Endodermal cell (in vitro differentiated cells): ENCODE results near the gene NSMCE1. TPM values are rescaled to one million over a fixed set of nuclear protein-coding genes. Genes with fewer than 3 reads are reported as not detected.
A peak's percentile ranks its signal among the peaks of the same experiment; 100 is the strongest.

ENCODE experiments used
- DNase-seq: peaks from one replicate; pipeline ENCODE4 v3.0.0-alpha.2; 2017
- H3K27ac ChIP-seq: 2 replicates; pipeline ENCODE4 v1.5.1; 2013; ENCODE audit warnings: mild to moderate bottlenecking, low read depth, low read length, moderate library complexity
- H3K27me3 ChIP-seq: 2 replicates; pipeline ENCODE4 v1.6.1; 2013; ENCODE audit warnings: mild to moderate bottlenecking, low read length, moderate library complexity; ENCODE audit not compliant: insufficient read depth, control insufficient read depth, poor library complexity, severe bottlenecking
- H3K36me3 ChIP-seq: 2 replicates; pipeline ENCODE4 v1.7.0; 2013; ENCODE audit warnings: mild to moderate bottlenecking, low read length, moderate library complexity; ENCODE audit not compliant: control insufficient read depth, insufficient read depth
- H3K4me1 ChIP-seq: one replicate; pipeline ENCODE4 v1.7.0; 2013; ENCODE audit warnings: low read length; ENCODE audit not compliant: control insufficient read depth, insufficient read depth
- H3K4me3 ChIP-seq: 2 replicates; pipeline ENCODE4 v1.5.1; 2013; ENCODE audit warnings: mild to moderate bottlenecking, low read length, moderate library complexity
- H3K9ac ChIP-seq: 2 replicates; pipeline ENCODE4 v1.6.1; 2013; ENCODE audit warnings: mild to moderate bottlenecking, low read length, moderate library complexity; ENCODE audit not compliant: poor library complexity, severe bottlenecking; ENCODE audit errors: extremely low read depth
- H3K9me3 ChIP-seq: 2 replicates; pipeline ENCODE4 v1.6.1; 2013; ENCODE audit warnings: mild to moderate bottlenecking, low read length, moderate library complexity; ENCODE audit not compliant: control insufficient read depth
- H3K27ac Mint-ChIP-seq: 2 replicates; pipeline ENCODE4 v1.8.0; 2020; ENCODE audit warnings: mixed read lengths
- H3K27me3 Mint-ChIP-seq: 2 replicates; pipeline ENCODE4 v1.8.0; 2021; ENCODE audit warnings: mild to moderate bottlenecking, mixed read lengths; ENCODE audit not compliant: insufficient read depth
- H3K36me3 Mint-ChIP-seq: 2 replicates; pipeline ENCODE4 v1.8.0; 2020; ENCODE audit warnings: low read depth, mixed read lengths
- H3K4me1 Mint-ChIP-seq: 2 replicates; pipeline ENCODE4 v1.8.0; 2020; ENCODE audit warnings: mixed read lengths
- H3K4me3 Mint-ChIP-seq: 2 replicates; pipeline ENCODE4 v1.8.0; 2020; ENCODE audit warnings: mild to moderate bottlenecking, moderate library complexity, mixed read lengths
- H3K9me3 Mint-ChIP-seq: 2 replicates; pipeline ENCODE4 v1.8.0; 2020; ENCODE audit warnings: mild to moderate bottlenecking, mixed read lengths
- WGBS, 2 experiments: methylation state at CpG; one replicate each; pipeline versions ENCODE4 v1.1.5 to v1.1.7; 2013; ENCODE audit warnings: missing lambda C conversion rate in 2 of 2, mixed read lengths in 1 of 2; ENCODE audit not compliant: insufficient coverage in 1 of 2, insufficient read length in 1 of 2; 5-methylcytosine and 5-hydroxymethylcytosine counted together
- total RNA-seq, 2 donors: library from RNA; stranded (reverse); fragmentation: NEBNext Ultra II Directional in 1 of 2; extraction: Animal tissue kit (Norgen Biotek cat#: 25700) in 1 of 2; gene quantifications; 2 replicates in 1 of 2; 3 replicates in 1 of 2; pipeline ENCODE4 v1.2.1, GENCODE V29; 2021
- TF ChIP-seq, protein P1 (sequence below): fragments of 200-600 bp; sonication (generic); conservative IDR thresholded peaks from 2 replicates; pipeline ENCODE4 v1.5.0; 2021; ENCODE audit warnings: antibody characterized with exemption, mild to moderate bottlenecking

NSMCE1 gene
- total RNA-seq, 2 donors from 2014 or later, result 22.3 to 22.4 TPM

- H3K27ac Mint-ChIP-seq, result no peak overlapping the region
- no peaks in the 10 kb centered on the region for H3K9me3 ChIP-seq
- no peak overlapping the region for H3K27ac ChIP-seq
- peak; percentile 31 for DNase-seq
- H3K4me1 Mint-ChIP-seq, result peaks cover 21% of the 10 kb centered on the region
- H3K4me3 Mint-ChIP-seq, result no peak overlapping the region
- no peak overlapping the region for H3K9ac ChIP-seq
- H3K27me3 Mint-ChIP-seq, result no peaks in the 10 kb centered on the region
- WGBS, 2 experiments, result 94 to 100% methylated on average over 2 to 4 of the region's 4 CpGs
- no peaks in the 10 kb centered on the region for H3K4me1 ChIP-seq
- H3K27me3 ChIP-seq, result no peaks in the 10 kb centered on the region
- TF ChIP-seq, protein P1, sequence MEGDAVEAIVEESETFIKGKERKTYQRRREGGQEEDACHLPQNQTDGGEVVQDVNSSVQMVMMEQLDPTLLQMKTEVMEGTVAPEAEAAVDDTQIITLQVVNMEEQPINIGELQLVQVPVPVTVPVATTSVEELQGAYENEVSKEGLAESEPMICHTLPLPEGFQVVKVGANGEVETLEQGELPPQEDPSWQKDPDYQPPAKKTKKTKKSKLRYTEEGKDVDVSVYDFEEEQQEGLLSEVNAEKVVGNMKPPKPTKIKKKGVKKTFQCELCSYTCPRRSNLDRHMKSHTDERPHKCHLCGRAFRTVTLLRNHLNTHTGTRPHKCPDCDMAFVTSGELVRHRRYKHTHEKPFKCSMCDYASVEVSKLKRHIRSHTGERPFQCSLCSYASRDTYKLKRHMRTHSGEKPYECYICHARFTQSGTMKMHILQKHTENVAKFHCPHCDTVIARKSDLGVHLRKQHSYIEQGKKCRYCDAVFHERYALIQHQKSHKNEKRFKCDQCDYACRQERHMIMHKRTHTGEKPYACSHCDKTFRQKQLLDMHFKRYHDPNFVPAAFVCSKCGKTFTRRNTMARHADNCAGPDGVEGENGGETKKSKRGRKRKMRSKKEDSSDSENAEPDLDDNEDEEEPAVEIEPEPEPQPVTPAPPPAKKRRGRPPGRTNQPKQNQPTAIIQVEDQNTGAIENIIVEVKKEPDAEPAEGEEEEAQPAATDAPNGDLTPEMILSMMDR, result no peak
- H3K36me3 Mint-ChIP-seq, result no peaks in the 10 kb centered on the region
- H3K36me3 ChIP-seq, result no peaks in the 10 kb centered on the region
- H3K9me3 Mint-ChIP-seq, result no peaks in the 10 kb centered on the region
- no peak overlapping the region for H3K4me3 ChIP-seq
Observed at GRCh38 chr16:27246439-27246838, 22.1 kb downstream of the NSMCE1 start.

DNA sequence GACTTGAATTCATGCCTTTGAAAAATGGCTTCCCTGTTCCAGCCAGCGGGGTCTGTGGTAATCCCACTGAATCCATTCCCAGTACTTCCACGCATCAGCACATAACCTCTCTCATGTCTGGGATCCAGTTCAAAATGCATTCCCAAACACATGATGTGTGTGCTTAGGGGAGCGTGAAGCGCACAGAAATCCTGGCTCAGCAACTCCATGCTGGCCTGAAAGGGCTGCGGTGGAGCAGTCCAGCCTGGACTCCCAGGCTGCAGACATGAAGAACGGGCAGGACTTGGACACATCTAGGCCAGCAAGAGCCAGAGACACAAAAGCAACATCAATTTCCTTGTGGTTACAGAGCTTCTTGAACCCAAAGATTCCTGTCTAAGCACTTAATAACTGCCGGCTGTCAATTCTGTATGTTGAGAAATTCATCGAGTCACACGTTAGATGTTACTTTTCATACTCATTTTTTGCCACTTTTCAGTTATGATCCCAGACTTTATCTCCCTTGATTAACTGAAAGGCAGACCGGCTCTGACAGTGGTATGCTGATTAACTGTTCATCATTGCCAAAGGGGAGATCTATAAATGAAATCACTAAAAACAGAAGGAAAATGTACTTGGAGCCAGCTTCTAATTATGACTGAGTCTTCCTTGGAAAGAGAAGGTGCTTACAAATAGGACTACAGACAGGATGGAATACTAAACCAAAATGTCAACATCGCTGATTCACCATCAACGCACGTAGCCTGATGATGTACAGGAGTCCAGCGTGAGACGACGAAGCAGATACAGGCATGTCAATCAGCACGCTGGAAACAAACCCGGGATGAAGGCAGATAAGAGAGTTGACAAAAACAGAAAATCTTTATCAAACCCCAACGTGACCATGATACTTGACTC lies 23.0 kb downstream of the NSMCE1 start:
- no peak overlapping the region for H3K4me3 ChIP-seq
- no peaks in the 10 kb centered on the region for H3K4me1 ChIP-seq
- H3K9me3 Mint-ChIP-seq, result no peaks in the 10 kb centered on the region
- H3K9ac ChIP-seq, result no peak overlapping the region
- 93 to 96% methylated on average over 17 to 19 of the region's 19 CpGs for WGBS, 2 experiments
- TF ChIP-seq, protein P1, result no peak
- no peaks in the 10 kb centered on the region for H3K27me3 Mint-ChIP-seq
- no peak overlapping the region for H3K27ac Mint-ChIP-seq
- H3K36me3 ChIP-seq, result no peaks in the 10 kb centered on the region
- no peak overlapping the region for H3K4me3 Mint-ChIP-seq
- H3K27ac ChIP-seq, result no peak overlapping the region
- H3K4me1 Mint-ChIP-seq, result peaks cover 18% of the 10 kb centered on the region
- H3K9me3 ChIP-seq, result no peaks in the 10 kb centered on the region
- peak; percentile 22 for DNase-seq
- no peaks in the 10 kb centered on the region for H3K27me3 ChIP-seq
- no peaks in the 10 kb centered on the region for H3K36me3 Mint-ChIP-seq

DNA sequence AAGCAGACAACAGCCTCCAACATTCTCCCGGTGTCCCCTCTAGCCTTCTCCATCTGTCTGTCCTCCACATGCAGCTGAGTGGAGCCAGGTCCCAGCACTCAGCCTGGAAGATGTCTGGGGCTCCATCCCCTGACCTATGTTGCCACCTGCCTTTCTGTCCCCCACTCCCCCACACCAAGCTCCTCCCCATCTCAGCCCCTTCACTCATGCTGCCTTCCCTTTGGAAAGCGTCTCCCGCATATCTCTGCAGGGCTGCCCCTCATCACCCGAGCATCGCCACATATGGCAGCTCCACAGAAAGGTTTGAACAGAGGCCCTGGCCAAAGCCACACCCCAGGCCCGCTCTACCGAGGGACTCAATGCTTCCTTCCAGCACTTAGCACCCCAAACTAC lies 24.2 kb downstream of the NSMCE1 start:
- DNase-seq, result no peak

More for the DNA sequence above, 24.2 kb downstream of the NSMCE1 start:
- WGBS, 2 experiments, result 85 to 96% methylated on average over 4 to 7 of the region's 7 CpGs
- H3K9me3 Mint-ChIP-seq, result no peaks in the 10 kb centered on the region
- Histone ChIP-seq H3K27ac (no peak overlapping the region), H3K9ac (no peak overlapping the region), H3K36me3 (no peaks in the 10 kb centered on the region), H3K4me3 (no peak overlapping the region), H3K4me1 (no peaks in the 10 kb centered on the region), H3K9me3 (no peaks in the 10 kb centered on the region), H3K27me3 (no peaks in the 10 kb centered on the region)
- H3K27me3 Mint-ChIP-seq, result no peaks in the 10 kb centered on the region
- peaks cover 7% of the 10 kb centered on the region for H3K4me1 Mint-ChIP-seq
- TF ChIP-seq, protein P1, result no peak
- no peak overlapping the region for H3K27ac Mint-ChIP-seq
- H3K36me3 Mint-ChIP-seq, result no peaks in the 10 kb centered on the region
- H3K4me3 Mint-ChIP-seq, result no peak overlapping the region
